ENCODE measurements around the gene GCSAM.

GCSAM gene

DNA sequence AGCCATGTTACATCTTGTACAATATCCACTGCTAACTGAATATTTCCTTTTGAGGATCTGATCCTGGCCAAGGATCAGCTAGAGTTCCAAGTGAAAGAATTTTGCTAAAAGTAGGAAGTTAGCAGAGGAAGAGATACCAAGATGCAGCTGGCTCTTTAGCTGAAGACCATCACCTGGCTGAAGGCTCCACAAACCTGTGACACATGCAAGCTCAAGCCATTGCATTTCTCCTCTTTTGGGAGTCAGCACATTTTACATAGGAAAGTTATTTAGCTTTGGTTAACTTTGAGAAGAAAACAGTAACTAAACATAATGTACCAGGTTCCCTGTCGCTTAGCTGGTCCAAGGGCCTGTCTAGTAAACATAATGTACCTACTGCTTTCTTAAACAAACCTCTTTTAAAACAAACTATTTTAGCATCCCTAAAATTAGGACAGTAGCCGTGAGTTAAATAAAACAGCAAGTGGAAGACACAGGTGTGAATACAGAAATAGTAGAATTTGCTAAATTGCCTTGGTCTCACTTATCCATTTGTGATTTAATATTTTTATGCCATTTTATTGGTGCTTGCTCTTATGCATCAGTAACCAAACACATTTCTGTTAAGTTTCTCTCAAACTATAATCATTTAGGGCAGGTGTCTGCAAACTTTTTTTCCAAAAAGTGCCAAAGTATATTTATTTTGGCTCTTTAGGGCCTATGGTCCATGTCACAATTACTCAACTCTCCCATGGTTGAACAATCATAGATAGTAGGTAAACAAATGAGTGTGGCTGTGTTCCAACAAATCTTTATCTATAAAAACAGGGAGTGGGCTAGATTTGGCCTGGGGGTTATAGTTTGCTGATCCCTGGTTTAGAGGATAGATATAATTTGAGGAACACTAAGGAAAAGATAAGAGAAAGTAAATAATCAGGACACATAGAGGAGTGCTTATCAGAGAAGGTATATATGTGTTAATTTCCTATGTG lies 11.2 kb downstream of the GCSAM start:
- Mint-ChIP-seq H3K36me3 (ENCODE audit: low read depth) (peaks cover 30% of the 10 kb centered on the region), H3K27me3 (no peaks in the 10 kb centered on the region), H3K4me3 (no peak overlapping the region), H3K27ac (no peak overlapping the region), H3K4me1 (ENCODE audit: low read depth) (peaks cover 58% of the 10 kb centered on the region), H3K9me3 (no peaks in the 10 kb centered on the region)
- DNase-seq: no peak

- Mint-ChIP-seq H3K27me3 (no peaks in the 10 kb centered on the region), H3K36me3 (ENCODE audit: low read depth) (peaks cover 27% of the 10 kb centered on the region), H3K4me1 (ENCODE audit: low read depth) (peaks cover 48% of the 10 kb centered on the region), H3K4me3 (peak overlapping the region; percentile 41), H3K9me3 (no peaks in the 10 kb centered on the region), H3K27ac (peak overlapping the region; percentile 64)
- DNase-seq: no peak
Measured at GRCh38 chr3:112119962-112120836, 12.8 kb downstream of the GCSAM start.

DNA sequence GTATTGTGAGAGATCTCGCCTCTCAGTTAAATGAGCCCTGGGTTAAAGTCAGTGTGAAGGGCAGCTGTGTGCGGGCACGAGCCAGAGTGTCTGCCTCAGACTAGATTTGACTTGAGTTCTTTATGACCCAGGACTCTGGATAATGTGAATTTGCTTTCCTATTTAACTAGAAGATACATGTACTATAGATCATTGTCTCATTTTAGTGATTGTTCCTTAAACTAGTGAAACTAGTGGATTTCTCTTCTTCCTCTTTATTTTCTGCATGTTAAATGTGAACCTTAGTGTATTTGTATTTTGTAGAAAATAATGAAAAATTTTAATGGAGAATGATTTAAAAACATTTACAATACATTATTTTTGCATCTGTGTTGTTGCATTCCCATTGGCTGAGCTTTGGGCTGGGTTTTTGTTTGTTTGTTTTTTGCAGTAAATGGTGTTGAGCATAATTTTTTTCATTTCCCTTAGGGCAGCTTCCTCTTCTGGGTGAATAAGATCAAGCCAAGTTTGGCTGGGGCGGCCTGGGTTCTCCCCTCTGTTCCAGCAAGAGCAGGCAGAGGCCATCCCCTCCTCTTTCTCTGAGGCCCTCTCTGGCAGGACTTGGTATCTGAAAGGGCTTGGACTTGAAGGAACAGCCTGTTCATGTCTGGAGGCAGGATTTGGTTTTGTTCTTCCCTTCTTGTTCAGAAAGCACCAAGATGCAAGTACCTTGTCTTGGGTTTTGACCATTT lies 15.0 kb downstream of the GCSAM start:
- DNase-seq: no peak
- Mint-ChIP-seq H3K36me3 (ENCODE audit: low read depth) (peaks cover 12% of the 10 kb centered on the region), H3K4me1 (ENCODE audit: low read depth) (peaks cover 51% of the 10 kb centered on the region), H3K27me3 (no peaks in the 10 kb centered on the region), H3K27ac (no peak overlapping the region), H3K4me3 (no peak overlapping the region), H3K9me3 (no peaks in the 10 kb centered on the region)

DNA sequence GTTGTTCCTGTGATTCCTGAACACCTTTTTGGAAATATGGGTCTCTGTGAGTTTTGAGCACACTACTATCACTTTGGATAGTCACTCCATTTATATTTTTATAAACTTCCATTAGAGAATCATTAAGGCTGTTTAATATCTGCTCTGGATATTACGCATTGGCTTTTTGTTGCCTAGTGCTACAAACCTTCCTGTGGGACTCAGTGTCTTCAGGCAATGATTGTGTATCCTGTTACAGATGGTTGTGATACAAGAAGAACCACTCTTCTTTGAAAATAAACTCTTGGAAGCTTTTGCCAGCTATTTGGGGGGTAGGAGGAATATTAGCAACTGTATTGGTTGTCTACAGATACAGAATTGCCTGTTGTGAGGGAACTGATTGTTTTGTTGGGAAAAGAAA lies 15.6 kb downstream of the GCSAM start:
- Mint-ChIP-seq H3K27ac (no peak overlapping the region), H3K27me3 (no peaks in the 10 kb centered on the region), H3K4me1 (ENCODE audit: low read depth) (peaks cover 51% of the 10 kb centered on the region), H3K4me3 (no peak overlapping the region), H3K36me3 (ENCODE audit: low read depth) (peaks cover 6% of the 10 kb centered on the region), H3K9me3 (no peaks in the 10 kb centered on the region)
- no peak for DNase-seq

- Mint-ChIP-seq H3K27ac (no peak overlapping the region), H3K36me3 (ENCODE audit: low read depth) (peaks cover 2% of the 10 kb centered on the region), H3K4me1 (ENCODE audit: low read depth) (peaks cover 53% of the 10 kb centered on the region), H3K27me3 (no peaks in the 10 kb centered on the region), H3K4me3 (peak overlapping the region; percentile 11), H3K9me3 (no peaks in the 10 kb centered on the region)
- no peak for DNase-seq
Measured at GRCh38 chr3:112116748-112117186, 16.3 kb downstream of the GCSAM start.

DNA sequence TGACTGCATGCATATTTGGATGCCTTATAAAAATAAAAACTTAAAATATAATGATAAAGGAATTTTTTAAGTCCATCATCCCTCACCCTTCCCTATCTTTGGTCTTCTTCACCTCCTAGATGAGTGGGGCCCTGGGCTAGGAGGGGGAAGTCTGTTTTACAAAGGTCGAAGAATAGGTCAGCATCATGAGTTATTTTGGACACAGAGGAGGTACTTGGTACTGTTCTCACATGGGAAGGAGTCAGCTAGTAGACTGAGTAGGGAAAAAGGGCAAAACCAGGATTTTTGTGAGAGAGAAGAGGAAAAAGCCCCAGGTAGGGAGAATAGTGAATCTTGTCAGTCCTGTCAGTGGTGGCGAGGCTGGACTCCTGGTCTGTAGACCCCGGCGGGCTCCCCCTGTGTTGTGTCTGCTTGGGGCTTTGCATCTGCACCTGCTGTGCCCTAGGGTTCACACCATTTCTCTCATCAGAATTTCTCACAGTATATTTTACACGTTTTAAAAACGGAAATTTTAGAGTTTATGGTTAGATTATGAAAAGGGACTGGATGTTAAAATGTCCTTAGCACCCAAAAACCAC lies 17.2 kb downstream of the GCSAM start:
- no peaks in the 10 kb centered on the region for H3K9me3 Mint-ChIP-seq
- no peak overlapping the region for H3K27ac Mint-ChIP-seq
- no peaks in the 10 kb centered on the region for H3K27me3 Mint-ChIP-seq
- no peak for DNase-seq
- no peak overlapping the region for H3K4me3 Mint-ChIP-seq
- H3K4me1 Mint-ChIP-seq (ENCODE audit: low read depth): peaks cover 48% of the 10 kb centered on the region
- H3K36me3 Mint-ChIP-seq (ENCODE audit: low read depth): peaks cover 2% of the 10 kb centered on the region

DNA sequence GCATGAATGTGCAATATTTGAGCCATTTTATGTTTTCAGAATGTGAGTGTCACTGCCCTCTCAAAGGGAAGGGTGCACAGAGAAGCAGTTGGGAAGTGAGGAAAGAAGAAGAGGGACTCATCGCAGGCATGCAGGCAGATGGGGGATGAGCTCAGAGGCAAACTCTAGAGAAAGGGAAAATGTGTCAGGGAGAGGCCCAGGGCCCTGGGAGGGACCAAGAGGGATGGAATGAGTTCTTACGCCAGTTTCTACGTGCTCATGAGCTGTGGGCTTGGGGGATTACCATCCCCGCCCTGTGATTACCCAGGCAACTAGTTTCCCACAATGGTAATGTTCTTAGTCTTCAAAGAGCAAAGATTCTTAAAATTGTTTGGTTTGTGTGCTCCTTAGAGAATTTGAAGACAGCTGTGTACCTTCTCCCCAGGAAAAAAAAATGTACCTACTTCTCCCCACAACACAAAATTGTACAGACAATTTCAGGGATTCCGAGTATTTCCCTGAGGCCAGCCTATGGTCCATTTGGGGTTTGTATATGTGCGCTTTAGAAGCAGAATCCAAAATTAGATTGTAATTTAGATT lies 17.8 kb downstream of the GCSAM start:
- H3K4me1 Mint-ChIP-seq (ENCODE audit: low read depth): peaks cover 43% of the 10 kb centered on the region
- H3K27ac Mint-ChIP-seq: no peak overlapping the region
- H3K27me3 Mint-ChIP-seq: no peaks in the 10 kb centered on the region
- no peaks in the 10 kb centered on the region for H3K9me3 Mint-ChIP-seq
- no peak overlapping the region for H3K4me3 Mint-ChIP-seq
- no peak for DNase-seq
- peaks cover 2% of the 10 kb centered on the region for H3K36me3 Mint-ChIP-seq (ENCODE audit: low read depth)

- no peak for DNase-seq
- Mint-ChIP-seq H3K27me3 (no peaks in the 10 kb centered on the region), H3K36me3 (ENCODE audit: low read depth) (peaks cover 2% of the 10 kb centered on the region), H3K4me3 (no peak overlapping the region), H3K27ac (no peak overlapping the region), H3K4me1 (ENCODE audit: low read depth) (peaks cover 37% of the 10 kb centered on the region), H3K9me3 (no peaks in the 10 kb centered on the region)
Measured at GRCh38 chr3:112114576-112115160, 18.4 kb downstream of the GCSAM start.

- peak; percentile 45 for DNase-seq
- no peak overlapping the region for H3K4me3 Mint-ChIP-seq
- no peaks in the 10 kb centered on the region for H3K27me3 Mint-ChIP-seq
- H3K36me3 Mint-ChIP-seq (ENCODE audit: low read depth): no peaks in the 10 kb centered on the region
- H3K27ac Mint-ChIP-seq: no peak overlapping the region
- peaks cover 18% of the 10 kb centered on the region for H3K4me1 Mint-ChIP-seq (ENCODE audit: low read depth)
- H3K9me3 Mint-ChIP-seq: no peaks in the 10 kb centered on the region
Measured at GRCh38 chr3:112111785-112112402, 21.2 kb downstream of the GCSAM start.

- Mint-ChIP-seq H3K4me3 (no peak overlapping the region), H3K36me3 (ENCODE audit: low read depth) (no peaks in the 10 kb centered on the region), H3K9me3 (no peaks in the 10 kb centered on the region), H3K27me3 (no peaks in the 10 kb centered on the region), H3K4me1 (ENCODE audit: low read depth) (peaks cover 9% of the 10 kb centered on the region), H3K27ac (no peak overlapping the region)
- no peak for DNase-seq
Measured at GRCh38 chr3:112109322-112109721, 23.7 kb downstream of the GCSAM start.

GRCh38 chr3:112104774-112105173 lies 28.3 kb downstream of the GCSAM start:
- no peaks in the 10 kb centered on the region for H3K9me3 Mint-ChIP-seq
- H3K27me3 Mint-ChIP-seq: no peaks in the 10 kb centered on the region
- DNase-seq: no peak
- no peak overlapping the region for H3K4me3 Mint-ChIP-seq
- no peak overlapping the region for H3K27ac Mint-ChIP-seq
- H3K4me1 Mint-ChIP-seq (ENCODE audit: low read depth): peaks cover 4% of the 10 kb centered on the region
- no peaks in the 10 kb centered on the region for H3K36me3 Mint-ChIP-seq (ENCODE audit: low read depth)

- Mint-ChIP-seq H3K27ac (no peak overlapping the region), H3K4me3 (no peak overlapping the region), H3K36me3 (ENCODE audit: low read depth) (no peaks in the 10 kb centered on the region), H3K4me1 (ENCODE audit: low read depth) (peaks cover 14% of the 10 kb centered on the region), H3K27me3 (no peaks in the 10 kb centered on the region), H3K9me3 (no peaks in the 10 kb centered on the region)
- DNase-seq: no peak
Measured at GRCh38 chr3:112101916-112102315, 31.1 kb downstream of the GCSAM start.

DNA sequence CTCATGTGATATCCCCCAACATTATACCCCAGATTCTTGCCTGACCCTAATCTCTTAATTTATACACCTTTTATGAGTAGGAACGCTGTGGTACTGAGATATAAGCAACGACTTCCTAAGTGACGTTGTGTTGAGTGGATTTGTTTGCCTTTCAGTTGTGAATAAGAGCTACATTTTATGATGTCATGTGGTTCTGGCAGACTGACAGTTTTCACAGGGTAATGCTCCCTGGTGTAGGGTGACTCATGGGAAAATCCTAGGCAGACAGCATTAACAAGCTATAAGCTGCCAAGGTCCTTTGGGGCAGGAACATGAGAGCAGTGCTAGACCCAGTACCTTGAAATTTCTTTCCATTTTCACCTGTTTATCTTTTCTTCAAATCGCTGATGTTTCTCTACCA lies 35.7 kb downstream of the GCSAM start:
- Mint-ChIP-seq H3K4me1 (ENCODE audit: low read depth) (peaks cover 24% of the 10 kb centered on the region), H3K9me3 (no peaks in the 10 kb centered on the region), H3K27ac (peak overlapping the region; percentile 19), H3K27me3 (no peaks in the 10 kb centered on the region), H3K4me3 (no peak overlapping the region), H3K36me3 (ENCODE audit: low read depth) (no peaks in the 10 kb centered on the region)
- no peak for DNase-seq
